GM23338 (cell line): ENCODE results near the gene TPO. TPM values are rescaled to one million over a fixed set of nuclear protein-coding genes. Genes with fewer than 3 reads are reported as not detected.

Experiments
- ATAC-seq: fragments of 200-7000 bp; cut with Tn5 transposase; 3 replicates; pipeline ENCODE4 v1.9.1; 2020
- DNase-seq: peaks from one replicate; pipeline ENCODE4 v3.0.0-alpha.2; 2015; ENCODE audit warnings: low spot score
- H2AFZ ChIP-seq: fragments of 200-600 bp; sonication (generic); 2 replicates; pipeline ENCODE4 v1.8.0; 2016; ENCODE audit warnings: antibody characterized with exemption, mild to moderate bottlenecking, moderate library complexity
- H3F3A ChIP-seq: fragments of 200-600 bp; sonication (generic); replicated peaks from 2 replicates; pipeline ENCODE4 v1.8.0; 2017; ENCODE audit warnings: antibody characterized with exemption, mixed run types, low read depth
- H3K27ac ChIP-seq: fragments of 200-600 bp; sonication (generic); 2 replicates; pipeline ENCODE4 v1.6.1; 2016; ENCODE audit warnings: low read depth
- H3K27me3 ChIP-seq: fragments of 200-600 bp; sonication (generic); 2 replicates; pipeline ENCODE4 v1.8.0; 2016; ENCODE audit warnings: mild to moderate bottlenecking, mixed run types, moderate library complexity; ENCODE audit not compliant: insufficient read depth
- H3K36me3 ChIP-seq: fragments of 200-600 bp; sonication (generic); 2 replicates; pipeline ENCODE4 v1.8.0; 2016; ENCODE audit warnings: mild to moderate bottlenecking; ENCODE audit not compliant: insufficient read depth
- H3K4me1 ChIP-seq: fragments of 200-600 bp; sonication (generic); 2 replicates; pipeline ENCODE4 v1.8.0; 2016; ENCODE audit warnings: mild to moderate bottlenecking, moderate library complexity; ENCODE audit not compliant: insufficient read depth
- H3K4me2 ChIP-seq: fragments of 200-600 bp; sonication (generic); 2 replicates; pipeline ENCODE4 v1.7.1; 2017; ENCODE audit warnings: mixed run types
- H3K4me3 ChIP-seq: fragments of 200-600 bp; sonication (generic); 2 replicates; pipeline ENCODE4 v1.6.1; 2016; ENCODE audit warnings: mixed run types
- H3K79me2 ChIP-seq: fragments of 200-600 bp; sonication (generic); replicated peaks from 2 replicates; pipeline ENCODE4 v1.8.0; 2017; ENCODE audit warnings: mild to moderate bottlenecking; ENCODE audit not compliant: insufficient read depth
- H3K9me2 ChIP-seq: fragments of 200-600 bp; sonication (generic); 2 replicates; pipeline ENCODE4 v1.8.0; 2017; ENCODE audit not compliant: insufficient read depth
- H4K20me1 ChIP-seq: fragments of 200-600 bp; sonication (generic); replicated peaks from 2 replicates; pipeline ENCODE4 v1.8.0; 2017; ENCODE audit warnings: mild to moderate bottlenecking; ENCODE audit not compliant: insufficient read depth
- H3K27ac Mint-ChIP-seq: 2 replicates; pipeline ENCODE4 v1.8.0; 2020; ENCODE audit warnings: inconsistent platforms, mild to moderate bottlenecking, moderate library complexity, mixed read lengths
- H3K27me3 Mint-ChIP-seq: 3 replicates; pipeline ENCODE4 v1.8.0; 2022; ENCODE audit warnings: low read depth, mild to moderate bottlenecking, moderate library complexity, mixed read lengths, inconsistent platforms; ENCODE audit not compliant: insufficient read depth, poor library complexity
- H3K36me3 Mint-ChIP-seq: 3 replicates; pipeline ENCODE4 v1.8.0; 2021; ENCODE audit warnings: low read depth, mild to moderate bottlenecking, inconsistent platforms, moderate library complexity, mixed read lengths
- H3K4me1 Mint-ChIP-seq: 3 replicates; pipeline ENCODE4 v1.8.0; 2020; ENCODE audit warnings: mild to moderate bottlenecking, inconsistent platforms, mixed read lengths
- H3K4me3 Mint-ChIP-seq: 3 replicates; pipeline ENCODE4 v1.8.0; 2021; ENCODE audit warnings: moderate library complexity, mild to moderate bottlenecking, inconsistent platforms, mixed read lengths
- H3K9me3 Mint-ChIP-seq: 3 replicates; pipeline ENCODE4 v1.8.0; 2020; ENCODE audit warnings: moderate library complexity, mild to moderate bottlenecking, inconsistent platforms, mixed read lengths
- CREB1 ChIP-seq: fragments of 250-450 bp; sonication (Bioruptor Pico); IDR thresholded peaks from 2 replicates; pipeline ENCODE4 v1.5.0; 2020; ENCODE audit warnings: low read depth, mild to moderate bottlenecking, moderate library complexity
- JUNB ChIP-seq: IDR thresholded peaks from one replicate; pipeline ENCODE4 v1.6.1; 2016; ENCODE audit warnings: antibody characterized with exemption; ENCODE audit not compliant: unreplicated experiment
- NANOG ChIP-seq: IDR thresholded peaks from 2 replicates; pipeline ENCODE4 v1.6.1; 2016; ENCODE audit warnings: antibody characterized with exemption, borderline replicate concordance
- POLR2AphosphoS5 ChIP-seq: IDR thresholded peaks from 2 replicates; pipeline ENCODE4 v1.6.1; 2016; ENCODE audit warnings: antibody characterized with exemption, low read depth
- STAT1 ChIP-seq: IDR thresholded peaks from one replicate; pipeline ENCODE4 v1.6.1; 2016; ENCODE audit warnings: antibody characterized with exemption; ENCODE audit not compliant: unreplicated experiment
- ZNF331 ChIP-seq: fragments of 250-450 bp; sonication (Bioruptor Pico); IDR thresholded peaks from 2 replicates; pipeline ENCODE4 v1.5.0; 2020; ENCODE audit warnings: low read depth, mild to moderate bottlenecking, moderate library complexity
- polyA plus RNA-seq: library from polyadenylated mRNA; unstranded; fragments of >200 nt; fragmentation: Nextera tagmentation; extraction: Ambion mirVana; gene quantifications from 2 replicates; pipeline ENCODE4 v1.2.1, GENCODE V29; 2016
- total RNA-seq: library from RNA; depleted of rRNA; stranded (reverse); fragments of >200 nt; shearing (Covaris generic); gene quantifications from 2 replicates; pipeline ENCODE4 v1.2.3, GENCODE V29; 2014
- TF ChIP-seq, protein P1 (sequence below): IDR thresholded peaks from 2 replicates; pipeline ENCODE4 v1.6.1; 2016; ENCODE audit warnings: antibody characterized with exemption
- TF ChIP-seq, protein P2 (sequence below), 2 experiments: fragments of 200-600 bp in 1 of 2; sonication (generic) in 1 of 2; conservative IDR thresholded peaks; 2 replicates each; pipeline versions ENCODE4 v1.5.1 to v1.6.1; 2016 to 2017; ENCODE audit warnings: antibody characterized with exemption in 2 of 2, low read depth in 2 of 2, mild to moderate bottlenecking in 2 of 2, moderate library complexity in 1 of 2
- TF ChIP-seq, protein P3 (sequence below): fragments of 250-450 bp; sonication (Bioruptor Pico); IDR thresholded peaks from 2 replicates; pipeline ENCODE4 v1.5.0; 2020; ENCODE audit warnings: mild to moderate bottlenecking, moderate library complexity

The TPO gene
- total and polyA plus RNA-seq, 2 experiments from 2014 or later, result 0.74 TPM; not detected in 1

DNA sequence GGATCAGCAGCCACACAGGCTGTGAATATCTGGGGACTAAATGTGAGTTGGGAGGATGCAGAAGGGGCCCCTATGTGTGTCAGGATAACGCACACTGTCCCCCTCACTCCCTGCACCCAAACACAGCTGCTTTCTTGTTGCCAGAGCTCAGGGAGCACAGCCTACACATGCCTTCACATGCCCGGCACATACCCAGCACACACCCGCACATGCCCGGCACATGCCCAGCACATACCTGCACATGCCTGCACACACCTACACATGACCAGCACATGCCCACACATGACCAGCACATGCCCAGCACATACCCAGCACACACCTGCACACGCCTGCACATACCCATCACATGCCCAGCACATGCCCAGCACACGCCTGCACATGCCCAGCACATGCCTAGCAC is 75.6 kb downstream of the TPO start:
- Histone ChIP-seq H3K27ac (no peak overlapping the region), H3F3A (no peaks in the 10 kb centered on the region), H3K27me3 (no peaks in the 10 kb centered on the region), H3K4me2 (no peak overlapping the region), H4K20me1 (no peaks in the 10 kb centered on the region), H3K9me2 (no peaks in the 10 kb centered on the region), H3K4me1 (no peaks in the 10 kb centered on the region), H3K79me2 (no peaks in the 10 kb centered on the region), H2AFZ (no peak overlapping the region), H3K4me3 (no peak overlapping the region), H3K36me3 (no peaks in the 10 kb centered on the region)
- Mint-ChIP-seq H3K9me3 (no peaks in the 10 kb centered on the region; the same call in 2 of the 3 replicates), H3K27ac (peak overlapping the region; percentile 39), H3K27me3 (no peaks in the 10 kb centered on the region), H3K4me3 (no peak overlapping the region), H3K36me3 (no peaks in the 10 kb centered on the region), H3K4me1 (no peaks in the 10 kb centered on the region)
- TF ChIP-seq, protein P1, sequence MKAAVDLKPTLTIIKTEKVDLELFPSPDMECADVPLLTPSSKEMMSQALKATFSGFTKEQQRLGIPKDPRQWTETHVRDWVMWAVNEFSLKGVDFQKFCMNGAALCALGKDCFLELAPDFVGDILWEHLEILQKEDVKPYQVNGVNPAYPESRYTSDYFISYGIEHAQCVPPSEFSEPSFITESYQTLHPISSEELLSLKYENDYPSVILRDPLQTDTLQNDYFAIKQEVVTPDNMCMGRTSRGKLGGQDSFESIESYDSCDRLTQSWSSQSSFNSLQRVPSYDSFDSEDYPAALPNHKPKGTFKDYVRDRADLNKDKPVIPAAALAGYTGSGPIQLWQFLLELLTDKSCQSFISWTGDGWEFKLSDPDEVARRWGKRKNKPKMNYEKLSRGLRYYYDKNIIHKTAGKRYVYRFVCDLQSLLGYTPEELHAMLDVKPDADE, result no peak
- TF ChIP-seq STAT1, result no peak
- no peak for DNase-seq
- ATAC-seq, result no peak

DNA sequence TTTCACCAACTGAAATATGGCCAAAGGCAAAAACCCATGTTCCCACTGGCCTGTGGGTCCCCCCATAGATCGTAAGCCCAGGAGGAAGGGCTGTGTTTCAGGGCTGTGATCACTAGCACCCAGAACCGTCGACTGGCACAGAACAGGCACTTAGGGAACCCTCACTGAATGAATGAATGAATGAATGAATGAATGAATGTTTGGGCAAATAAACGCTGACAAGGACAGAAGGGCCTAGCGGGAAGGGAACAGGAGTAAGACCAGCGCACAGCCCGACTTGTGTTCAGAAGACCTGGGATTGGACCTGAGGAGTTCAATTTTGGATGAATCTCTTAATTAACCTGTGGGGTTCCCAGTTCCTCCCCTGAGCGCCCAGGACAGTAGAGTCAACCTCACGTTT is 76.2 kb downstream of the TPO start:
- no peaks in the 10 kb centered on the region for H3K4me1 ChIP-seq
- no peaks in the 10 kb centered on the region for H3K27me3 Mint-ChIP-seq
- H3K9me3 Mint-ChIP-seq, result no peaks in the 10 kb centered on the region; the same call in 2 of the 3 replicates
- no peak overlapping the region for H2AFZ ChIP-seq
- no peak overlapping the region for H3K4me3 Mint-ChIP-seq
- H3F3A ChIP-seq, result no peaks in the 10 kb centered on the region
- DNase-seq (no peak), ATAC-seq (no peak)
- no peak overlapping the region for H3K27ac ChIP-seq
- H3K4me2 ChIP-seq, result no peak overlapping the region
- H3K79me2 ChIP-seq, result no peaks in the 10 kb centered on the region
- peak overlapping the region; percentile 39 for H3K27ac Mint-ChIP-seq
- H4K20me1 ChIP-seq, result no peaks in the 10 kb centered on the region
- no peaks in the 10 kb centered on the region for H3K4me1 Mint-ChIP-seq
- H3K4me3 ChIP-seq, result no peak overlapping the region
- H3K36me3 Mint-ChIP-seq, result no peaks in the 10 kb centered on the region
- H3K27me3 ChIP-seq, result no peaks in the 10 kb centered on the region
- no peaks in the 10 kb centered on the region for H3K9me2 ChIP-seq
- no peaks in the 10 kb centered on the region for H3K36me3 ChIP-seq
- TF ChIP-seq POLR2AphosphoS5 (no peak), ZNF331 (no peak), JUNB (no peak), CREB1 (CRISPR knock-in tag) (no peak), NANOG (no peak)
- TF ChIP-seq, protein P2, sequence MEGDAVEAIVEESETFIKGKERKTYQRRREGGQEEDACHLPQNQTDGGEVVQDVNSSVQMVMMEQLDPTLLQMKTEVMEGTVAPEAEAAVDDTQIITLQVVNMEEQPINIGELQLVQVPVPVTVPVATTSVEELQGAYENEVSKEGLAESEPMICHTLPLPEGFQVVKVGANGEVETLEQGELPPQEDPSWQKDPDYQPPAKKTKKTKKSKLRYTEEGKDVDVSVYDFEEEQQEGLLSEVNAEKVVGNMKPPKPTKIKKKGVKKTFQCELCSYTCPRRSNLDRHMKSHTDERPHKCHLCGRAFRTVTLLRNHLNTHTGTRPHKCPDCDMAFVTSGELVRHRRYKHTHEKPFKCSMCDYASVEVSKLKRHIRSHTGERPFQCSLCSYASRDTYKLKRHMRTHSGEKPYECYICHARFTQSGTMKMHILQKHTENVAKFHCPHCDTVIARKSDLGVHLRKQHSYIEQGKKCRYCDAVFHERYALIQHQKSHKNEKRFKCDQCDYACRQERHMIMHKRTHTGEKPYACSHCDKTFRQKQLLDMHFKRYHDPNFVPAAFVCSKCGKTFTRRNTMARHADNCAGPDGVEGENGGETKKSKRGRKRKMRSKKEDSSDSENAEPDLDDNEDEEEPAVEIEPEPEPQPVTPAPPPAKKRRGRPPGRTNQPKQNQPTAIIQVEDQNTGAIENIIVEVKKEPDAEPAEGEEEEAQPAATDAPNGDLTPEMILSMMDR (conservative IDR thresholded peaks at IDR 0.05; ENCODE audit: low read depth in 2 of 2), result no peak
- TF ChIP-seq, protein P1, result no peak
- TF ChIP-seq, protein P3, sequence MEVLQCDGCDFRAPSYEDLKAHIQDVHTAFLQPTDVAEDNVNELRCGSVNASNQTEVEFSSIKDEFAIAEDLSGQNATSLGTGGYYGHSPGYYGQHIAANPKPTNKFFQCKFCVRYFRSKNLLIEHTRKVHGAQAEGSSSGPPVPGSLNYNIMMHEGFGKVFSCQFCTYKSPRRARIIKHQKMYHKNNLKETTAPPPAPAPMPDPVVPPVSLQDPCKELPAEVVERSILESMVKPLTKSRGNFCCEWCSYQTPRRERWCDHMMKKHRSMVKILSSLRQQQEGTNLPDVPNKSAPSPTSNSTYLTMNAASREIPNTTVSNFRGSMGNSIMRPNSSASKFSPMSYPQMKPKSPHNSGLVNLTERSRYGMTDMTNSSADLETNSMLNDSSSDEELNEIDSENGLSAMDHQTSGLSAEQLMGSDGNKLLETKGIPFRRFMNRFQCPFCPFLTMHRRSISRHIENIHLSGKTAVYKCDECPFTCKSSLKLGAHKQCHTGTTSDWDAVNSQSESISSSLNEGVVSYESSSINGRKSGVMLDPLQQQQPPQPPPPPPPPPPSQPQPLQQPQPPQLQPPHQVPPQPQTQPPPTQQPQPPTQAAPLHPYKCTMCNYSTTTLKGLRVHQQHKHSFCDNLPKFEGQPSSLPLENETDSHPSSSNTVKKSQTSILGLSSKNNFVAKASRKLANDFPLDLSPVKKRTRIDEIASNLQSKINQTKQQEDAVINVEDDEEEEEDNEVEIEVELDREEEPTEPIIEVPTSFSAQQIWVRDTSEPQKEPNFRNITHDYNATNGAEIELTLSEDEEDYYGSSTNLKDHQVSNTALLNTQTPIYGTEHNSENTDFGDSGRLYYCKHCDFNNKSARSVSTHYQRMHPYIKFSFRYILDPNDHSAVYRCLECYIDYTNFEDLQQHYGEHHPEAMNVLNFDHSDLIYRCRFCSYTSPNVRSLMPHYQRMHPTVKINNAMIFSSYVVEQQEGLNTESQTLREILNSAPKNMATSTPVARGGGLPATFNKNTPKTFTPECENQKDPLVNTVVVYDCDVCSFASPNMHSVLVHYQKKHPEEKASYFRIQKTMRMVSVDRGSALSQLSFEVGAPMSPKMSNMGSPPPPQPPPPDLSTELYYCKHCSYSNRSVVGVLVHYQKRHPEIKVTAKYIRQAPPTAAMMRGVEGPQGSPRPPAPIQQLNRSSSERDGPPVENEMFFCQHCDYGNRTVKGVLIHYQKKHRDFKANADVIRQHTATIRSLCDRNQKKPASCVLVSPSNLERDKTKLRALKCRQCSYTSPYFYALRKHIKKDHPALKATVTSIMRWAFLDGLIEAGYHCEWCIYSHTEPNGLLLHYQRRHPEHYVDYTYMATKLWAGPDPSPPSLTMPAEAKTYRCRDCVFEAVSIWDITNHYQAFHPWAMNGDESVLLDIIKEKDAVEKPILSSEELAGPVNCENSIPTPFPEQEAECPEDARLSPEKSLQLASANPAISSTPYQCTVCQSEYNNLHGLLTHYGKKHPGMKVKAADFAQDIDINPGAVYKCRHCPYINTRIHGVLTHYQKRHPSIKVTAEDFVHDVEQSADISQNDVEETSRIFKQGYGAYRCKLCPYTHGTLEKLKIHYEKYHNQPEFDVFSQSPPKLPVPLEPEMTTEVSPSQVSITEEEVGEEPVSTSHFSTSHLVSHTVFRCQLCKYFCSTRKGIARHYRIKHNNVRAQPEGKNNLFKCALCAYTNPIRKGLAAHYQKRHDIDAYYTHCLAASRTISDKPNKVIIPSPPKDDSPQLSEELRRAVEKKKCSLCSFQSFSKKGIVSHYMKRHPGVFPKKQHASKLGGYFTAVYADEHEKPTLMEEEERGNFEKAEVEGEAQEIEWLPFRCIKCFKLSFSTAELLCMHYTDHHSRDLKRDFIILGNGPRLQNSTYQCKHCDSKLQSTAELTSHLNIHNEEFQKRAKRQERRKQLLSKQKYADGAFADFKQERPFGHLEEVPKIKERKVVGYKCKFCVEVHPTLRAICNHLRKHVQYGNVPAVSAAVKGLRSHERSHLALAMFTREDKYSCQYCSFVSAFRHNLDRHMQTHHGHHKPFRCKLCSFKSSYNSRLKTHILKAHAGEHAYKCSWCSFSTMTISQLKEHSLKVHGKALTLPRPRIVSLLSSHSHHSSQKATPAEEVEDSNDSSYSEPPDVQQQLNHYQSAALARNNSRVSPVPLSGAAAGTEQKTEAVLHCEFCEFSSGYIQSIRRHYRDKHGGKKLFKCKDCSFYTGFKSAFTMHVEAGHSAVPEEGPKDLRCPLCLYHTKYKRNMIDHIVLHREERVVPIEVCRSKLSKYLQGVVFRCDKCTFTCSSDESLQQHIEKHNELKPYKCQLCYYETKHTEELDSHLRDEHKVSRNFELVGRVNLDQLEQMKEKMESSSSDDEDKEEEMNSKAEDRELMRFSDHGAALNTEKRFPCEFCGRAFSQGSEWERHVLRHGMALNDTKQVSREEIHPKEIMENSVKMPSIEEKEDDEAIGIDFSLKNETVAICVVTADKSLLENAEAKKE (CRISPR knock-in tag), result no peak
